ENCODE data around the gene ENKD1. TPM values are rescaled to one million over a fixed set of nuclear protein-coding genes. Genes with fewer than 3 reads are reported as not detected.

ENKD1 gene
- total and polyA plus RNA-seq, 2 of the 13 experiments (the other 11 are each of a cell fraction or from before 2014, with no cell fraction given) = 10.8 to 20.8 TPM

DNA sequence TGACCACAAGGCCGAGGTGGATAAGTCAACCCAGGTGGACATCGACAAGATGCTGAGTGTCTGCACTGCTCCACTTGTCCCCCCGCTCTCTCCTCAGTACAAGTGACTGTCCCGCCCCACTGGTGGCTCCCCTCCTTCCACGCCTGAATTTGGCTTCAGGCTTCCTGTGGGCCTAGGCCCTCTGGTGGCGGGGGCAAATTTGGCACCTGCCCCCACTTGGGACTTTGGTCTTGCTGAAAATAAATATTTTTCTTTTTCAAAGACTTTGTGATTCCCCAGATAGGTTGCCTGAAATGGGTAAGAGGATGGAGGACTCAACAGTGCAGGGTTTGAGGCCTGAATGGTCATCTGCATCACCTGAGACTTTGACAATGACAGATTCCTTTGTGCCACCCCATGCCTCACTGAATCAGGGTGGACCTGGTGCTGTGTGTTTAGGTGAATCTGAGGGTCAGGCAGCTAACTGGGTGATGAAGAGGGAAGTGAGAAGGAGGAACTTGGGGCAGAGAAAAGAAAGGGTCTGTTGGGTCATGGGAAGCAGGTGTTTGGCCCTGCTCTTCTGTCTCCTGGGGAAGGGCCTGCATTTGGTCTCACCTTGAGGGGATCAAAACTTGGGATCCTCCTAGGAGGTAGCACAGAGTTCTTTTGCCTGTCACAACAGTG lies 2.1 kb upstream of the ENKD1 start (continued):
- 0 out of 2 replicates have a peak, but pooled peaks have one; percentile 11 for TF ChIP-seq ZNF891 (CRISPR knock-in tag; IDR thresholded peaks at IDR 0.05)
- TF ChIP-seq ZSCAN25 (CRISPR knock-in tag; IDR thresholded peaks at IDR 0.05) = no peak
- TF ChIP-seq, protein P1, sequence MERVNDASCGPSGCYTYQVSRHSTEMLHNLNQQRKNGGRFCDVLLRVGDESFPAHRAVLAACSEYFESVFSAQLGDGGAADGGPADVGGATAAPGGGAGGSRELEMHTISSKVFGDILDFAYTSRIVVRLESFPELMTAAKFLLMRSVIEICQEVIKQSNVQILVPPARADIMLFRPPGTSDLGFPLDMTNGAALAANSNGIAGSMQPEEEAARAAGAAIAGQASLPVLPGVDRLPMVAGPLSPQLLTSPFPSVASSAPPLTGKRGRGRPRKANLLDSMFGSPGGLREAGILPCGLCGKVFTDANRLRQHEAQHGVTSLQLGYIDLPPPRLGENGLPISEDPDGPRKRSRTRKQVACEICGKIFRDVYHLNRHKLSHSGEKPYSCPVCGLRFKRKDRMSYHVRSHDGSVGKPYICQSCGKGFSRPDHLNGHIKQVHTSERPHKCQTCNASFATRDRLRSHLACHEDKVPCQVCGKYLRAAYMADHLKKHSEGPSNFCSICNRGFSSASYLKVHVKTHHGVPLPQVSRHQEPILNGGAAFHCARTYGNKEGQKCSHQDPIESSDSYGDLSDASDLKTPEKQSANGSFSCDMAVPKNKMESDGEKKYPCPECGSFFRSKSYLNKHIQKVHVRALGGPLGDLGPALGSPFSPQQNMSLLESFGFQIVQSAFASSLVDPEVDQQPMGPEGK (CRISPR knock-in tag; IDR thresholded peaks at IDR 0.05) = peak; percentile 62; the same call in 1 of the 2 replicates
- TF ChIP-seq SAFB2 (CRISPR knock-in tag; IDR thresholded peaks at IDR 0.05; ENCODE audit: borderline replicate concordance, low read depth) = no peak
- TF ChIP-seq, protein P2, sequence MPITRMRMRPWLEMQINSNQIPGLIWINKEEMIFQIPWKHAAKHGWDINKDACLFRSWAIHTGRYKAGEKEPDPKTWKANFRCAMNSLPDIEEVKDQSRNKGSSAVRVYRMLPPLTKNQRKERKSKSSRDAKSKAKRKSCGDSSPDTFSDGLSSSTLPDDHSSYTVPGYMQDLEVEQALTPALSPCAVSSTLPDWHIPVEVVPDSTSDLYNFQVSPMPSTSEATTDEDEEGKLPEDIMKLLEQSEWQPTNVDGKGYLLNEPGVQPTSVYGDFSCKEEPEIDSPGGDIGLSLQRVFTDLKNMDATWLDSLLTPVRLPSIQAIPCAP (CRISPR knock-in tag; IDR thresholded peaks at IDR 0.05; ENCODE audit: low read depth) = no peak
- TF ChIP-seq ZNF713 (CRISPR knock-in tag; IDR thresholded peaks at IDR 0.05) = no peak
- TF ChIP-seq SRSF9 (IDR thresholded peaks at IDR 0.05; ENCODE audit: borderline replicate concordance, insufficient read depth, low read depth, low read length, poor library complexity, severe bottlenecking) = no peak
- TF ChIP-seq, protein P3, sequence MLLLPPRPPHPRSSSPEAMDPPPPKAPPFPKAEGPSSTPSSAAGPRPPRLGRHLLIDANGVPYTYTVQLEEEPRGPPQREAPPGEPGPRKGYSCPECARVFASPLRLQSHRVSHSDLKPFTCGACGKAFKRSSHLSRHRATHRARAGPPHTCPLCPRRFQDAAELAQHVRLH (CRISPR knock-in tag; IDR thresholded peaks at IDR 0.05; ENCODE audit: borderline replicate concordance, low read depth) = no peak
- no peak for TF ChIP-seq SMARCC2 (IDR thresholded peaks at IDR 0.05)
- TF ChIP-seq, protein P4, sequence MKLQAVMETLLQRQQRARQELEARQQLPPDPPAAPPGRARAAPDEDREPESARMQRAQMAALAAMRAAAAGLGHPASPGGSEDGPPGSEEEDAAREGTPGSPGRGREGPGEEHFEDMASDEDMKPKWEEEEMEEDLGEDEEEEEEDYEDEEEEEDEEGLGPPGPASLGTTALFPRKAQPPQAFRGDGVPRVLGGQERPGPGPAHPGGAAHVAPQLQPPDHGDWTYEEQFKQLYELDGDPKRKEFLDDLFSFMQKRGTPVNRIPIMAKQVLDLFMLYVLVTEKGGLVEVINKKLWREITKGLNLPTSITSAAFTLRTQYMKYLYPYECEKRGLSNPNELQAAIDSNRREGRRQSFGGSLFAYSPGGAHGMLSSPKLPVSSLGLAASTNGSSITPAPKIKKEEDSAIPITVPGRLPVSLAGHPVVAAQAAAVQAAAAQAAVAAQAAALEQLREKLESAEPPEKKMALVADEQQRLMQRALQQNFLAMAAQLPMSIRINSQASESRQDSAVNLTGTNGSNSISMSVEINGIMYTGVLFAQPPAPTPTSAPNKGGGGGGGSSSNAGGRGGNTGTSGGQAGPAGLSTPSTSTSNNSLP (IDR thresholded peaks at IDR 0.05; ENCODE audit: low read depth, low read length) = no peak
- TF ChIP-seq, protein P5, sequence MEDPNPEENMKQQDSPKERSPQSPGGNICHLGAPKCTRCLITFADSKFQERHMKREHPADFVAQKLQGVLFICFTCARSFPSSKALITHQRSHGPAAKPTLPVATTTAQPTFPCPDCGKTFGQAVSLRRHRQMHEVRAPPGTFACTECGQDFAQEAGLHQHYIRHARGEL (CRISPR knock-in tag; IDR thresholded peaks at IDR 0.05) = peak; percentile 51; the same call in 1 of the 2 replicates
- TF ChIP-seq ZSCAN30 (CRISPR knock-in tag; IDR thresholded peaks at IDR 0.05) = no peak
- TF ChIP-seq, protein P6, sequence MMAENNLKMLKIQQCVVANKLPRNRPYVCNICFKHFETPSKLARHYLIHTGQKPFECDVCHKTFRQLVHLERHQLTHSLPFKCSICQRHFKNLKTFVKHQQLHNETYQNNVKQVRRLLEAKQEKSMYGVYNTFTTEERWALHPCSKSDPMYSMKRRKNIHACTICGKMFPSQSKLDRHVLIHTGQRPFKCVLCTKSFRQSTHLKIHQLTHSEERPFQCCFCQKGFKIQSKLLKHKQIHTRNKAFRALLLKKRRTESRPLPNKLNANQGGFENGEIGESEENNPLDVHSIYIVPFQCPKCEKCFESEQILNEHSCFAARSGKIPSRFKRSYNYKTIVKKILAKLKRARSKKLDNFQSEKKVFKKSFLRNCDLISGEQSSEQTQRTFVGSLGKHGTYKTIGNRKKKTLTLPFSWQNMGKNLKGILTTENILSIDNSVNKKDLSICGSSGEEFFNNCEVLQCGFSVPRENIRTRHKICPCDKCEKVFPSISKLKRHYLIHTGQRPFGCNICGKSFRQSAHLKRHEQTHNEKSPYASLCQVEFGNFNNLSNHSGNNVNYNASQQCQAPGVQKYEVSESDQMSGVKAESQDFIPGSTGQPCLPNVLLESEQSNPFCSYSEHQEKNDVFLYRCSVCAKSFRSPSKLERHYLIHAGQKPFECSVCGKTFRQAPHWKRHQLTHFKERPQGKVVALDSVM (CRISPR knock-in tag; IDR thresholded peaks at IDR 0.05) = no peak
- TF ChIP-seq, protein P7, sequence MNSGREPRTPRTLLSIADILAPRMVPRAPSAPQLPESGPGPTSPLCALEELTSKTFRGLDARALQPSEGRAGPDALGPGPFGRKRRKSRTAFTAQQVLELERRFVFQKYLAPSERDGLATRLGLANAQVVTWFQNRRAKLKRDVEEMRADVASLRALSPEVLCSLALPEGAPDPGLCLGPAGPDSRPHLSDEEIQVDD (CRISPR knock-in tag; IDR thresholded peaks at IDR 0.05; ENCODE audit: borderline replicate concordance) = no peak
- no peak for TF ChIP-seq ZNF430 (CRISPR knock-in tag; IDR thresholded peaks at IDR 0.05)
- no peak for TF ChIP-seq ZNF776 (CRISPR knock-in tag; IDR thresholded peaks at IDR 0.05)
- TF ChIP-seq, protein P8, sequence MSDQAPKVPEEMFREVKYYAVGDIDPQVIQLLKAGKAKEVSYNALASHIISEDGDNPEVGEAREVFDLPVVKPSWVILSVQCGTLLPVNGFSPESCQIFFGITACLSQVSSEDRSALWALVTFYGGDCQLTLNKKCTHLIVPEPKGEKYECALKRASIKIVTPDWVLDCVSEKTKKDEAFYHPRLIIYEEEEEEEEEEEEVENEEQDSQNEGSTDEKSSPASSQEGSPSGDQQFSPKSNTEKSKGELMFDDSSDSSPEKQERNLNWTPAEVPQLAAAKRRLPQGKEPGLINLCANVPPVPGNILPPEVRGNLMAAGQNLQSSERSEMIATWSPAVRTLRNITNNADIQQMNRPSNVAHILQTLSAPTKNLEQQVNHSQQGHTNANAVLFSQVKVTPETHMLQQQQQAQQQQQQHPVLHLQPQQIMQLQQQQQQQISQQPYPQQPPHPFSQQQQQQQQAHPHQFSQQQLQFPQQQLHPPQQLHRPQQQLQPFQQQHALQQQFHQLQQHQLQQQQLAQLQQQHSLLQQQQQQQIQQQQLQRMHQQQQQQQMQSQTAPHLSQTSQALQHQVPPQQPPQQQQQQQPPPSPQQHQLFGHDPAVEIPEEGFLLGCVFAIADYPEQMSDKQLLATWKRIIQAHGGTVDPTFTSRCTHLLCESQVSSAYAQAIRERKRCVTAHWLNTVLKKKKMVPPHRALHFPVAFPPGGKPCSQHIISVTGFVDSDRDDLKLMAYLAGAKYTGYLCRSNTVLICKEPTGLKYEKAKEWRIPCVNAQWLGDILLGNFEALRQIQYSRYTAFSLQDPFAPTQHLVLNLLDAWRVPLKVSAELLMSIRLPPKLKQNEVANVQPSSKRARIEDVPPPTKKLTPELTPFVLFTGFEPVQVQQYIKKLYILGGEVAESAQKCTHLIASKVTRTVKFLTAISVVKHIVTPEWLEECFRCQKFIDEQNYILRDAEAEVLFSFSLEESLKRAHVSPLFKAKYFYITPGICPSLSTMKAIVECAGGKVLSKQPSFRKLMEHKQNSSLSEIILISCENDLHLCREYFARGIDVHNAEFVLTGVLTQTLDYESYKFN (CRISPR knock-in tag; conservative IDR thresholded peaks at IDR 0.05) = no peak

All from HepG2 (cell line).